Body of pancreas (tissue), 4 donors: ENCODE measurements around the gene ADORA2A. TPM values are rescaled to one million over a fixed set of nuclear protein-coding genes. Genes with fewer than 3 reads are reported as not detected.

Experiments
- ATAC-seq: fragments of 150-250 bp; one replicate; pipeline ENCODE4 v1.9.1; 2016
- DNase-seq, 4 donors: peaks; one replicate each; pipeline ENCODE4 v3.0.0-alpha.2; 2019
- H3K27ac ChIP-seq, 4 donors: fragments of 200-600 bp; sonication (generic); 1 replicate in 3 of 4; 2 replicates in 1 of 4; pipeline versions ENCODE4 v1.5.1 to v1.6.1; 2016 to 2019; ENCODE audit warnings: mild to moderate bottlenecking in 1 of 4, mixed read lengths in 1 of 4, moderate library complexity in 1 of 4
- H3K27me3 ChIP-seq, 2 donors: fragments of 200-600 bp; sonication (generic); one replicate each; pipeline ENCODE4 v1.6.0; 2016; ENCODE audit warnings: mild to moderate bottlenecking in 1 of 2
- H3K36me3 ChIP-seq, 2 donors: fragments of 200-600 bp; sonication (generic); replicated peaks in 1 of 2; 2 replicates each; pipeline ENCODE4 v1.5.1; 2016; ENCODE audit warnings: low read depth in 2 of 2; ENCODE audit not compliant: insufficient read depth in 1 of 2
- H3K4me1 ChIP-seq: fragments of 200-600 bp; sonication (generic); one replicate; pipeline ENCODE4 v1.6.0; 2016
- H3K4me3 ChIP-seq, 2 donors: fragments of 200-600 bp; sonication (generic); 1 replicate in 1 of 2; 2 replicates in 1 of 2; pipeline ENCODE4 v1.5.1; 2016 to 2019
- H3K9me3 ChIP-seq, 3 donors: fragments of 200-600 bp; sonication (generic); 1 replicate in 2 of 3; 2 replicates in 1 of 3; pipeline ENCODE4 v1.5.1; 2016
- POLR2A ChIP-seq, 3 donors: fragments of 450-650 bp; IDR thresholded peaks; one replicate each; pipeline ENCODE4 v1.6.1; 2016; ENCODE audit warnings: antibody characterized with exemption in 3 of 3, mild to moderate bottlenecking in 2 of 3
- WGBS, 2 donors: methylation state at CpG; one replicate each; pipeline ENCODE4 v1.1.5; 2017; 5-methylcytosine and 5-hydroxymethylcytosine counted together
- intact Hi-C: fragments of 100-400 bp; cut with DNase I; formaldehyde crosslinking; loops from one replicate; pipeline ENCODE4 v1.15.1; 2023
- total RNA-seq, 2 donors: library from RNA; depleted of rRNA; stranded (reverse); fragments of >200 nt; gene quantifications; one replicate each; pipeline ENCODE4 v1.1.0, GENCODE V29; 2016
- TF ChIP-seq, protein P1 (sequence below), 7 experiments: fragments of 450-650 bp in 4 of 7; fragments of 200-600 bp in 3 of 7; sonication (generic) in 3 of 7; IDR thresholded peaks; one replicate each; pipeline ENCODE4 v1.5.1; 2016 to 2019; ENCODE audit warnings: antibody characterized with exemption in 7 of 7

Gene ADORA2A
- total RNA-seq, 2 donors from 2014 or later = 2.1 to 19.4 TPM

- Histone ChIP-seq H3K4me3 (no peak overlapping the region), H3K36me3 (no peaks in the 10 kb centered on the region), H3K27me3 (no peaks in the 10 kb centered on the region), H3K4me1 (peaks cover 5% of the 10 kb centered on the region), H3K9me3 (no peaks in the 10 kb centered on the region), H3K27ac (no peak overlapping the region)
- intact Hi-C loops = no loop called here
- TF ChIP-seq, protein P1, sequence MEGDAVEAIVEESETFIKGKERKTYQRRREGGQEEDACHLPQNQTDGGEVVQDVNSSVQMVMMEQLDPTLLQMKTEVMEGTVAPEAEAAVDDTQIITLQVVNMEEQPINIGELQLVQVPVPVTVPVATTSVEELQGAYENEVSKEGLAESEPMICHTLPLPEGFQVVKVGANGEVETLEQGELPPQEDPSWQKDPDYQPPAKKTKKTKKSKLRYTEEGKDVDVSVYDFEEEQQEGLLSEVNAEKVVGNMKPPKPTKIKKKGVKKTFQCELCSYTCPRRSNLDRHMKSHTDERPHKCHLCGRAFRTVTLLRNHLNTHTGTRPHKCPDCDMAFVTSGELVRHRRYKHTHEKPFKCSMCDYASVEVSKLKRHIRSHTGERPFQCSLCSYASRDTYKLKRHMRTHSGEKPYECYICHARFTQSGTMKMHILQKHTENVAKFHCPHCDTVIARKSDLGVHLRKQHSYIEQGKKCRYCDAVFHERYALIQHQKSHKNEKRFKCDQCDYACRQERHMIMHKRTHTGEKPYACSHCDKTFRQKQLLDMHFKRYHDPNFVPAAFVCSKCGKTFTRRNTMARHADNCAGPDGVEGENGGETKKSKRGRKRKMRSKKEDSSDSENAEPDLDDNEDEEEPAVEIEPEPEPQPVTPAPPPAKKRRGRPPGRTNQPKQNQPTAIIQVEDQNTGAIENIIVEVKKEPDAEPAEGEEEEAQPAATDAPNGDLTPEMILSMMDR (IDR thresholded peaks at IDR 0.05) = no peak
- no peak for TF ChIP-seq POLR2A (IDR thresholded peaks at IDR 0.05)
- DNase-seq (no peak), ATAC-seq (no peak)
- WGBS, 2 donors = 64 to 70% methylated on average over 10 of the region's 10 CpGs
Measured at GRCh38 chr22:24460418-24461089, 33.2 kb downstream of the ADORA2A start.

DNA sequence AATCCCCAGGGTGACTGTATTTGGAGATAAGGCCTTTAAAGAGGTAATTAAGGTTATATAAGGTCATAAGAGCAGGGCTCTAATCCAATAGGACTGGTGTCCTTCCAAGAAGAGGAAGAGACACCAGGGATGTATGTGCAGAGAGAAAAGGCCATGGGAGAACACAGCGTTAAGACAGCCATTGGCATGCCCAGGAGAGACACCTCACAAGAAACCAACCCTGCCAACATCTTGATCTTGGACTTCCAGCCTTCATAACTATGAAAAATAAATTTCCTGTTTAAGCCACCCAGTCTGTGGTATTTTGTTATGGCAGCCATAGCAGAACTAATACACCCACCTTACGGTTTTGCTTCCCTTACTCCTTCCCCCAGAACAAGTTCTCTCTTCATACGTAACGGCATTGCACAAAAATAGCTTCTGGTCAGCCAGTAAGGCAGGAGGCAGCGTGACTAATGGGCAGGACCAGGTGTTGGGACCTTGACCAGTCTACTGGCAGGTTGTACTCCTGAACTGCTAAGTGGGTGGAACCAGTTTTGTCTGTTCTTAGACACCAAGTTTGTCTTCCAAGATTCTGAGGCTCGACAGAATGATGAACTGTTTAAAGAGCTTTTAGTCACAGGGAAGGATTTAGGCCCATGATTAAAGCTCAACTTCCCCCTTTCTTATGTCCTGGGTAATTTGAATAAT lies 35.8 kb downstream of the ADORA2A start:
- no peak for DNase-seq
- intact Hi-C loops = no loop called here
- Histone ChIP-seq H3K36me3 (no peaks in the 10 kb centered on the region), H3K27ac (no peak overlapping the region), H3K4me3 (no peak overlapping the region), H3K4me1 (peaks cover 19% of the 10 kb centered on the region), H3K9me3 (no peaks in the 10 kb centered on the region), H3K27me3 (no peaks in the 10 kb centered on the region)
- WGBS, 2 donors = 74 to 83% methylated on average over 6 of the region's 6 CpGs
- ATAC-seq = no peak
- no peak for TF ChIP-seq POLR2A (IDR thresholded peaks at IDR 0.05)
- TF ChIP-seq, protein P1 (IDR thresholded peaks at IDR 0.05) = no peak

DNA sequence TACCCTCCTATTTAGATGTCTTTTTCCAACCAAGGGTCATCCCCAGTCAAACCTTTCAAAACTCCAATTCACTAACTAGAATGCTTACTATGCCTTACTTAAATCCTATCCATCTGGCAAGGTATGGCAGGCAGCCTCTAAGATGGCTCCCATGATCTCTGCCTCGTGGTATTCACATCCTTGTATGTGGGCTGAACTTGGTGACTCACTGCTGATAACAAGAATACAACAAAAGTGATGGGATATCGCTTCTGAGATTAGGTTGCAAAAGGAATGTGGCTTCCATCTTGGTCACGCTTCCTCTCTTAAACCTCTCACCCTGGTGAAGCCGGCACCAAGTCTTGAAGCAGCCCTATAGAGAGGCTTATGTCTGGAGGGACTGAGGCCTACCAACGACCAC lies 38.2 kb downstream of the ADORA2A start:
- TF ChIP-seq, protein P1 (IDR thresholded peaks at IDR 0.05) = no peak
- no peak for TF ChIP-seq POLR2A (IDR thresholded peaks at IDR 0.05)
- intact Hi-C loops = no loop called here
- H3K9me3 ChIP-seq = no peaks in the 10 kb centered on the region
- ATAC-seq (no peak), DNase-seq (no peak)
- H3K4me3 ChIP-seq = no peak overlapping the region
- H3K27ac ChIP-seq = no peak overlapping the region
- H3K27me3 ChIP-seq = no peaks in the 10 kb centered on the region
- WGBS, 2 donors = 75 to 76% methylated on average over 5 of the region's 5 CpGs
- H3K36me3 ChIP-seq = no peaks in the 10 kb centered on the region
- H3K4me1 ChIP-seq = peaks cover 19% of the 10 kb centered on the region

DNA sequence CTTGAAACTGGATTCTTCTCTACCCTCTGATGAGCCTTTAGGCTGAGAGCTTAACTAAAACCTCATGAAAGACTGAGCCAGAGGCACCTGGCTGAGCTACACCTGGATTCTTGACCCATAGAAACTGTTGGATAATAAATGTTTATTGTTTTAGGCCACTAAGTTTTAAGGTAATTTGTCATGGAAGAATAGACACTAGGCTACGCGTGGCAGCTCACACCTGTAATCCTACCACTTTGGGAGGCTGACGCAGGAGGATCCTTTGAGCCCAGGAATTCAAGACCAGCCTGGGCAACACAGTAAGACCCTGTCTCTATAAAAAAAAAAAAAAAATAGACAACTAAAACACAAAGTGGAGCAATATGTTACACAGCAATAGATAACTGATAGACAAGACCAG lies 38.6 kb downstream of the ADORA2A start:
- Histone ChIP-seq H3K4me3 (no peak overlapping the region), H3K27ac (no peak overlapping the region), H3K36me3 (no peaks in the 10 kb centered on the region), H3K27me3 (no peaks in the 10 kb centered on the region), H3K4me1 (peaks cover 19% of the 10 kb centered on the region), H3K9me3 (no peaks in the 10 kb centered on the region)
- 100% methylated on average over 3 of the region's 3 CpGs for WGBS, 2 donors
- ATAC-seq = no peak
- TF ChIP-seq, protein P1 (IDR thresholded peaks at IDR 0.05) = no peak
- no peak for TF ChIP-seq POLR2A (IDR thresholded peaks at IDR 0.05)
- intact Hi-C loops = no loop called here
- no peak for DNase-seq
